Stimulated activated CD8-positive, alpha-beta memory T cell treated with anti-CD3 and anti-CD28 coated beads, Interleukin-12 subunit alpha, Interleukin-12 subunit beta, amount 100 ng/mL, for 1 hour (primary cell): ENCODE measurements around the gene HAGH.

ENCODE experiments used
- DNase-seq: peaks from one replicate; pipeline ENCODE4 v3.0.0-alpha.2; 2020; ENCODE audit warnings: low read depth

HAGH gene

GRCh38 chr16:1831186-1832075 lies 4.8 kb upstream of the HAGH start:
- DNase-seq: no peak

GRCh38 chr16:1830213-1830612 lies 3.6 kb upstream of the HAGH start:
- DNase-seq: no peak

- DNase-seq: no peak
Observed at GRCh38 chr16:1828645-1829410, 2.2 kb upstream of the HAGH start.

GRCh38 chr16:1825864-1826690 lies 548 bp downstream of the HAGH start:
- peak; percentile 41 for DNase-seq

GRCh38 chr16:1825381-1825863 lies 1.2 kb downstream of the HAGH start:
- no peak for DNase-seq

GRCh38 chr16:1823821-1824220 lies 2.8 kb downstream of the HAGH start:
- DNase-seq: no peak

GRCh38 chr16:1822801-1823200 lies 3.8 kb downstream of the HAGH start:
- DNase-seq: no peak

GRCh38 chr16:1821861-1822611 lies 4.6 kb downstream of the HAGH start:
- no peak for DNase-seq

GRCh38 chr16:1820946-1821290 lies 5.7 kb downstream of the HAGH start:
- DNase-seq: no peak

- DNase-seq: no peak
Observed at GRCh38 chr16:1820096-1820945, 6.3 kb downstream of the HAGH start.

- no peak for DNase-seq
Observed at GRCh38 chr16:1819611-1820010, 7.0 kb downstream of the HAGH start.

- no peak for DNase-seq
Observed at GRCh38 chr16:1818873-1819525, 7.6 kb downstream of the HAGH start.

- DNase-seq: no peak
Observed at GRCh38 chr16:1818204-1818872, 8.3 kb downstream of the HAGH start.

- DNase-seq: no peak
Observed at GRCh38 chr16:1817716-1818115, 8.9 kb downstream of the HAGH start.

GRCh38 chr16:1817276-1817589 lies 9.4 kb downstream of the HAGH start:
- DNase-seq: no peak

- DNase-seq: no peak
Observed at GRCh38 chr16:1816396-1817275, 10.0 kb downstream of the HAGH start.

- no peak for DNase-seq
Observed at GRCh38 chr16:1815461-1815860, 11.2 kb downstream of the HAGH start.

- peak; percentile 22 for DNase-seq
Observed at GRCh38 chr16:1812732-1813163, 13.9 kb downstream of the HAGH start.

GRCh38 chr16:1810536-1810935 lies 16.1 kb downstream of the HAGH start:
- DNase-seq: no peak
